AG08396 (cell line): ENCODE measurements around the gene PTPRN2.
"Not testable (repeated sequence)": the region's sequence is repeated elsewhere in the genome, so short reads cannot be mapped to it uniquely, and the experiment has no call there.

Experiments used
- DNase-seq: peaks from one replicate; pipeline ENCODE4 v3.0.0; 2012; ENCODE audit warnings: low spot score, mixed read lengths

The PTPRN2 gene

DNA sequence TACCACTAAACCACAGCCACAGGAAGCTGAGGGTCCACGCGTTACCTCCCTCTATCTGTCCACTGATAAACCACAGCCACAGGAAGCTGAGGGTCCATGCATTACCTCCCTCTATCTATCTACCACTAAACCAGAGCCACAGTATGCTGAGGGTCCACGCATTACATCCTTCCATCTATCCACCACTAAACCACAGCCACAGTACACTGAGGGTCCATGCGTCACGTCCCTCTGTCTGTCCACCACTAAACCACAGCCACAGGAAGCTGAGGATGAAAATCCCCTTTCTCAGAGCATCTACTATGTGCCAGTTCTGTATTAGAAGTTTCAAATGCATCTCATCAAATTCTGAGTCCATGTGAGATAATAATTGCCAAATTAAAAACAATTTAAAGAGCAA is 661.5 kb downstream of the PTPRN2 start:
- no peak for DNase-seq

DNA sequence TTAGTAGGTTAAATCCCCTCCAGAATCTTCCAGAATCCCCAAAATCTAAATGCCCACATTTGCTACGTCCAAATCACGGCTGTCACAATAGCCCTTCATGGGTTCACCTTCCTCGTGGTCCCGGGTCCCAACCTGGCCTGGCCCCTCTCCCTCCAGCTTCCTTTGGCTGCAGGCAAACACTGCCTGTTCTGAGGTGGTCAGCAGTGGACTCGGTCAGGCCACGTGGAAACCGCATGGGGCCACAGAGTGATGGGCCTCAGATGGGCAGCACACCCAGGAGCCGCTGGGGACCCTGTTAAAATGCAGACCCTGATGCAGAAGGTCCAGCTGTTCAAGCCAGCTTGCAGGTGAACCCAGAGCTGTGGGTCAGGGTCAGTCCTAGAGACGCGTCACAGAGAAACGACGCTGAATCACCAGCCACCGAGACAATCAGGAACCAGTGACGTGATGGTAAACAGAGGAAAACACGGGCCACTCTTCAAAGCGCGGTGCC is 662.2 kb downstream of the PTPRN2 start:
- DNase-seq = no peak

DNA sequence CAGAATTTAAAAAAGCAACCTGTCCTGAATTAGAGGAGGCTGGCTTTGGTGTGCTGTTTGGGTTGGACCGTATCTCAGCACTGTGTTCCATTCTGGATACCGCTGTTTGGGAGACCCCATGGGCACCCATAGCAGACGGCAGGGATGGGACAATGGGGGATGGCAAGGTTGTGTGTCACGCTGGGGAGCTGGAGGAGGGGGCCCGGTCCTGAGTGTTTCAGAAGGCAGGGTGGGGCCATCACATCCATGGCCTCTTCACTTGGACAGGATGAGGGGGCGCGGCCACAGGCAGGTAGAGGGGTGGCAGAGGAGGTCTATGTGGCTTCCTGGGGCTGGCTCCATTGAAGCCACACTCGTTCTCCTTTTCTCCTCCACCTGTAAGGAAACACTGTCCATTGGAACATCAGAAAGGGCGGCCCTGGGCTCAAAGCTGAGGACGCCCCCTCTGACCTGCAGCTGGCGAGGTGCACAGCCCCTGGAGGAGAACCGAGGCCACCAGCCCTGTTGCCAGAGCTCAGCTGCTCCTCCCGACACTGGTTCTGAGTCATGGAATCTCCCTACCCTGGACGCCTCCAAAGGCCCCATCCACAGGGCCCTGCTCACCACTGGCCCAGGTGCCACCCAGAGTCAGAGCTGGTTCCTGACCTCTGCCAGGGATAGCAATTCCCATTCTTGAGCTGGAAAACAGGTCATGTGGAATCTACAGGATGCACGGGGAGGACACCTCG is 663.6 kb downstream of the PTPRN2 start:
- DNase-seq = no peak

DNA sequence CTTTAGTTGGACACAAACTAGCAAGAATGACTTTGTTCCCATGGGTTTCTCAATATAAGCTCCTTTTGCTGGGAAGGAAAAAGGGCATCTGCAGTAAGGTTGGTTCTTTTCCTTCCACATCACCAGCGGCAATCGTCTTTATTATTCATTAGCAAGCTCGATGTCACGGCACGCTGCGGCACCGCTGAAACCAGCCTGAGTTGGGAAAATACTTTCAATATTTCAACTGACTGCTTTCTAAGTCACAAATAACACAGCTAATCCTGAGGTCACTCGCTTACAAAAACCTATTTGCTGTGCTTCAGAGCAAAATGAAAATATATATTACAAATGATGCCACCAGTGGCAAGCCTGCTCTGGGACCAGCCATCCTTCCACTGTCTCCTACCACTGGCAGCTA is 665.0 kb downstream of the PTPRN2 start:
- DNase-seq = no peak

DNA sequence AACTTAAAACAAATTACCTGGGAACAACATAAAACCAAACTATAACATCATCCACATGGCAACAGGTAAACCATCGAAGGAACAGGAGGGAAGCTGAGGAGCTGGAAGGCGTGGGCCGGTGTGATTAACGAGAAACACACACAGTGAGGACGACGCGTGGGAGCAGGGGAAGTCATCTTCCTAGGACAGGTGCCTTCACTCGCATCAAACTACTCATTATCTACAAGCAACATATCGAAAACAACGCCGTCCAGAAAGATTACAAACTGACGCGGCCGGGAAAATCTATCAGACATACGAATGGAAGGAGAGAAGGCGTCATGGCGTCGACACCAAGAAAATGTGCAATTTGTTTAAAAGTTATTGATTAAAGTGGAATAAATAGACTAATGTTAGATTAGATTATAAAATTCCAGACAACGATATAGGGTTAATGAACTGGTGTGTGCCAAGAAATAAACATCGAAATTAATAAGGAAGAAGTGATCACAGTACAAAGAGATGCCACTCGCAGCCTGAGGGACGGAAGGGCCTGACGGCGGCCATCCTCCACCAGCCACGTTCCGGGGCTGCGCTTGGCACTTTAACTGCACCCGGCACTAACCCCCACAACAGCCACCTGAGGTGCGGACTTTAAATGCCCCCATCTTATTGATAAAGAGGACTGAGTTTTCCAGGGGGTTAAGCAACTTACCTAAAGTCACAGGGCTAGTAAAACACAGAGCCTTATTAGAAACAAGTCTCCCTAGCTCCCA is 669.1 kb downstream of the PTPRN2 start:
- no peak for DNase-seq

DNA sequence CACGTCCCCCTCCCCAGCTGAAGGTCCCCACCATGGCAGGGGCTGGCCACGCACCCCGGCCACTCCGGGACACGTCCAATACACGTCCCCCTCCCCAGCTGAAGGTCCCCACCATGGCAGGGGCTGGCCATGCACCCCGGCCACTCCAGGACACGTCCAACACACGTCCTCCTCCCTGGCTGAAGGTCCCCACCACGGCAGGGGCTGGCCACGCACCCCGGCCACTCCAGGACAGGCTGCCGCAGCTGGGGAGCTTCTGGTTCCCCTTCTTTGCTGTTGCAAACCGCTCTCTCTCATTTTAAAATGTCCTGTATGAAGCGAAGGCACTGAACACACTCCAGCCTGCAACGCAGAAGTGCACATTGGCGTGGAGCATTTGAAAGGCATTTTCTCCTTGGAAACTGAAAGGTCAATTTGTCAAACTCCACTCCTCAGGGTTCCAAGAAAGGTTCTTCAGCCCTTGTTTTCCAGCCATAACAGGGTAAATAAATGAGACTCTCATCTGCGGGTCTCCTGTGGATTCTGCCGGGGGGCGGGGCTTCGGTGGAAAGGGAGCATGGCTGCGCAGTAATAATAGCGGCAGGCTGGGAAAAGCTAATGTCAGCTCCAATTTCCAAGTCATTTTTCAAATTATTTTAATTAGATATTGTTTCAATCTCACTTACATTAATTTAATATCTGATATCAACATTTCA is 670.5 kb downstream of the PTPRN2 start:
- no peak for DNase-seq

DNA sequence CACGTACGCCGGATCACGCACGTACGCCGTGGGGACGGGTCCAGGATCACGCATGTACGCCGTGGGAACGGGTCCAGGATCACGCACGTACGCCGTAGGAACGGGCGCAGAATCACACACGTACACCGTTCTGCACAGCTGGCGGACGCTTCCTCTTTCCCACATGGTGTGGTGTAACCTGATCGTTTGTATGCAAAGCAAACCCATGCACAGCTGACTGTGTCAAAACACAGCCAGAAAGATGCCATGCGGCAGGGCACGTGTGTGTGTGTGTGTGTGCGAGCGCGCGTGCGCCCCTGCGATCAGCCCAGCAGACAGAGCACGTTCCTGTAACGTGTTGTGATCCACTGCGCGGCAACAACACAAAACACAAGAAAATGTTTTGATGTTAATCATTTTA is 677.2 kb downstream of the PTPRN2 start:
- DNase-seq = no peak

DNA sequence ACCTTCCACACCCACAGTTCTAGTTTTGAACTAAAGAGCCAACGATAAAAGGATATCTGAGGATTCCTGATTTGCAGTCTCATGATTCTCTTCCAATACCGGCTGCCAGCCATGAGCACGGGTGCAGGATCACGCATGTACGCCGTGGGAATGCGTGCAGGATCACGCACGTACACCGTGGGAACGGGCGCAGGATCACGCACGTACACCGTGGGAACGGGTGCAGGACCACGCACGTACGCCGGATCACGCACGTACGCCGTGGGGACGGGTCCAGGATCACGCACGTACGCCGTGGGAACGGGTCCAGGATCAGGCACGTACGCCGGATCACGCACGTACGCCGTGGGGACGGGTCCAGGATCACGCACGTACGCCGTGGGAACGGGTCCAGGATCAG is 677.6 kb downstream of the PTPRN2 start:
- DNase-seq = not testable (repeated sequence)

DNA sequence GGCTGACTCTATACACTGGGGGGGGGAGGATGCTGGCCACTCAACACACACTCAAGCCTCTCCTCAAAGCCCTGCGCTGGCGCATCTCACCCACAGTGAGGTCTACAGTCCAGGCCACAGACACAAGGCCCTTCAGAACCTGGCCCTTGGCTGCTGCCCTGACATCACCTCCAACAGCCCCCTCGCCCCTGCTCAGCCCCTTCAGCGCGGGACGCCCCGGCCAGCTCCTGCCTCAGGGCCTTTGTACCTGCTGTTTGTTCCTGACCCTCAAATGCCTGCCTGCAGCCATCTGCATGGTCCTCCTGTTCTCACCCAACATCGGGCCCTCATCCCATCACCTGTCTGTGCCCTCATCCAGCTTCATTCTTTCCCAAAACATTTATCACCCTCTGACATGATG is 678.3 kb downstream of the PTPRN2 start:
- DNase-seq = no peak

DNA sequence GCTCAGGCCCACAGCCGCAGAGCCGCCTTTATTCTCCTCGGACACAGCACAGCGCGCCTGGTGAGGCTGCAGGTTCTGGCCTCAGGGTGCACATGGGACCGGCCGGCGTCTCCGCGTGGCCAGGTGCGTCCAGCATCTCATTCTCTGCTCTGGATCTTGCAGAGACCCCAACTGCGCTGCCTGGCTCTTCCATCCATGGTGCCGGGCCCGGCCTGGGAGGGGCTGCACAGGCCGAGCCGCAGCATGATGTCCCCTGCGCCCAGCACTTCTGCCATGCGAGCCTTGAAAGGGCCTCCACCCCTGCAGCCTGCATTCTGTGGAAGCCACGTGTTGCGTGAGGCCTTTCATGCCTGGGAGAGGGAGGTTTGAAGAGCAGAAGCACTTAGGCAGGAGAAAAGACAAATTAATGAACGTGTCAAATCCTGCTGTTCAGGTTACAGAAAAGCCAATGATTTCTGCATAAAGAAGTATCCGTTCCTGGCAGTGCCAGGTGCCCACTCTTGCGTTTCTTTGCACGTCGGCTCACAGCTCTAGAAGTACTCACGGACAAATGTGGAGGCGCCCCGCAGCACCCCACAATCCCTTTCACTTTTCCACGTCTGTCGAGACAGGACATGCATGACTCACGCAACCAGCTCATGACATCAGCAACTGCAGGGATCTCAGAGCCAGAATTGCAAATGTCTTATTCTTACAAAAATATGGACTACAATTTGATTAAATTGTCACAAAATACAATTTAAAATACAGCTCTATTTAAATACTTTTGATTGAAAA is 679.4 kb downstream of the PTPRN2 start:
- no peak for DNase-seq

DNA sequence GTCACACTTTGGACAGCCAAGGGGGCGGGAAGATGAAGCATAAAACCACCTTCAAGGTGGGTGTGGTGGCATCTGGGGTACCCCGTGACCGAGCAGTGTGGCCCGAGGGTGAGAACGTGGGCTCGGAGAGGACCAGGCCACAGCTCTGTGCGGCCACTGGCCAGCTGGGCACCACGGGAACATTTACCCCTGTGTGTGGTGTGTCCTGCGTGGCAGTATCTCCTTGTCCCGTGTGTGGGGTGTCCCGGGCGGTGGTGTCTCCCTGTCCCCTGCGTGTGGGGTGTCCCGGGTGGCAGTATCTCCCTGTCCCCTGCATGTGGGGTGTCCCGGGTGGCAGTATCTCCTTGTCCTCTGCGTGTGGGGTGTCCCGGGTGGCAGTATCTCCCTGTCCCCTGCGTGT is 680.5 kb downstream of the PTPRN2 start:
- DNase-seq = no peak

DNA sequence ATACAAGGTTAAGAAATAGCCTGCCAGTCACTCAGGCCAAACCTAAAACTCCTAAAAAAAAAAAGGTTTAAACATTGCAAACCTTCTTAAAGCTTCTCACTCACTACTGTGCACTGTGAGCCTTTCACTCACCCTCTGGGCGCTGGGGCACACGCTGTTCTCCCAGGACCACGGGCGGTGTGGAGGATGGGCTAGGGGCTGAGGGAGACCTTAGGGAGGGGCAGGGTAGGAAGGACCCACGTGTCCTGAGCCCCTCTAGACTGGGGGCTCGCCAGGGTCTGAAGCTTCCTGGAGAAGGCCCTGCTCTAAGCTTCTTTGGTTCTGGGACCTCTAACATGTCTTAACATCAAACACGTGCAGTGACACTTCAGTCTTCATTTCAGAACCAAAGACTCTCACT is 681.0 kb downstream of the PTPRN2 start:
- DNase-seq = no peak

DNA sequence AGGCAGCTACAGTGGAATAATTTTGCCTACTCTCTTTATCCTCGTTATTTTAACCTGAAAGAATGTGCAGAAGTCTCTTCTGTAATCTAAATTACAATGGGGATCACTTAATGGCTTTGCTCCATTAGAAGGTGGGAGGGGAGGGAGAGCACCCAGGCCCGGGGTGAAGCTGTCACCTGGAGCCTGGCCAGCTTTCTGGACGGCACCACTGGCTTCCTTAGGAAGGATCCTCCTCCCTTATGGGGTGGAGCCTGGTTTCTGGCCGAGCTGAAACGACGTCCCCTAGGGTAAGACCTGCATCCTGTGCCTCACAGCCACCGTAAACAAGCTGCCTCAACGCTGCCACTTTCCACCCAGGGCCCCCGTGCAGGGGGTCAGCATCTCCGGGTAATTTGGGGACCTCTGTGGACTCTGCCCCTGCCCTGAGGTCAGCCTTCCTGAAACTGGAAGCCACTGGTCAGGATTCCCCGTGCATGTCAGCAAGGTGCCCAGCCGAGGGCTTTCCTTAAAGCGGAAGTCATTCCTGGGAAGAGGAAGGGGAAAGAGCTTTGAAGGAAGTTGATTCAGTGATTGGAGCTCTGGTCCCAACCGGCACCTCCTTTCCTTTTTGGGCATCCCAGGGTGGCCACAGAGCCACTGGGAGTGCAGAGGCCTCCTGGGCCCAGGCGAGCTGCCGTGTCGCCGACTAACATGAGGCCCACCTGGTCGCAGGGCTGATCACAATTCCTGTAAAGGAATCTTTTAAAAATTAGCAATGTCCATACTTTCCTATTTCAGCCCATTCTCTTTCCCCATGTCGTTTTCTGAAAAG is 681.8 kb downstream of the PTPRN2 start:
- no peak for DNase-seq

DNA sequence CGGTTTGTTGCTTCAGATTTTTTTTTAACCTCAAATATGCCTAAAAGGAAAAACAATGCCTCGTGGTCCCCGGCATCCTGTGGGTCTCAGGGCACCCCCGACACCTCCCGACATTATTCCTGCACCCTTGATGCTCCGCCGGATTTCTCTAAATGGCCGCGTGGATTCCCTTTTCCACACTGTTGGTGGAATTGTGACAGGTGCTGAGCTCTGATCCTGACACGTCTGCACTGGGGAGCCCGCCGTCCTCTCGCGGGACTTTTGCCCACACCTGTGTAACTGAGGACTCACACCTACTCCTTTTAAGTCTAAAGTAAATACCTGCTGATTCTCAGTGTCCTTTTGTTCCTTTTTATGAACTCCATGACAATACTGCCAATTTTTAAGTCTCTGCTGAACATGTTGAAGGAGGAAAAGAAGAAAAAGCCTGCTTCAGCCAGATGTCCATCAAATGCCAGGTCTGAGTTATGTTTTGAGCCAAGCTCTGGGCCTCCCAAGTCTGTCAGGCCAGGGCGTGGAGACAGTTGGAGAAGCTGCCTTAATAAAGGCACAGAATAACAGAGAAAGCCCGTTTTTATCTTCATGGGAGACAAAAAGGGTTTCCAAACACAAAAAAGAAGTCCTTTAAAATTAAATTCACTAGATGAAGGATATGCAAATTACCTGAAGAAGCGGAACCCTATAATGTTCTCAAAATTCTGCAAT is 682.6 kb downstream of the PTPRN2 start:
- no peak for DNase-seq

DNA sequence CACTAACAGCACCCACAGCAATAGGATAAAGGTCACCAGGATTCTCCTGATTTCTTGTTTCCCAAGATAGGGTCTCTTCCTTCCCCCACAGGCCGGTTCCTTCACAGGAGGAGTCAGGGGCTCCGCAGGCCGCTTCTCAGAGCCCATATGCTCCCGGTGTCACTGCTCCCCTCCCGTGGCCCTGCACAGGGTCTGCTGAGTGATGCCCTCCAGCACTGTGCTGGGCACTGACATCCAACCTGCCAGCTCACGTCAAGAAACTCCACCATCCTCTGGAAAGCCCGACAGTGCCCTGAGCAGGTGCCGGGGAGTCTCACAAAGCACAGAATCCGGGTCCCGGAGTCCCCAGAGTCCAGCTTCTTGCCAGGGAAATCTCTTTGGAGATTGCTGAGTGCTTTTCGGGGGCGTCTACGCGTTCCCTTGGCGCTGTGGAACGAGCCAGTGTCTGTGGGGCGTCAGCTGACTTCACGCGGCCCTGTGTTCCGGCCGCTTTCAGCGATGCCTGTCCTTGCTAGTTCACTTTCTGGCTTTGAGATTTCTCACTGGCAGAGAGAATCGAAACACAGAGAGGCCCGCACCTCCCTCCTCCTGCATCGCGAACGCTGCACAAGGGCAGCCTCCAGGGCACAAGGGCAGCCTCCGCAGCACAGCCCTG is 683.3 kb downstream of the PTPRN2 start:
- DNase-seq = no peak

DNA sequence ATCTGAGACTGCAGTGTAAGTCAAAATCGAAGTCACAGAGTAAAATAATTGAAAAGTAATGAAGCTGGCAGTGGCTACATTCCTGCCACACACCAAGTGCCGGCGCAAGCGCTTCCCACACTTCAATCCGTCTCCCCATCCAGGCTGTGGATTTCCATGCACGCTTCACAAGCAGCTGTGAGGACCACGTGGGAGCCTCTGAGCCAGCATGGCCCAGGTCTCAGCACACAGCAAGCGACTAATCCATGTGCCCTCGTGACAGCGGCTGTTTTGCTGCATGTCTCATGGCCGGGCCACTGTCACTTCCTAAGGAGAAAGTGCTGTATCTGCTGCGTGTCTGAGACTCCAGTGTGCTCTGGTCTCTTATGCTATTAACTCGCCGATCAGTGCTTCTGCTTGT is 683.9 kb downstream of the PTPRN2 start:
- no peak for DNase-seq

DNA sequence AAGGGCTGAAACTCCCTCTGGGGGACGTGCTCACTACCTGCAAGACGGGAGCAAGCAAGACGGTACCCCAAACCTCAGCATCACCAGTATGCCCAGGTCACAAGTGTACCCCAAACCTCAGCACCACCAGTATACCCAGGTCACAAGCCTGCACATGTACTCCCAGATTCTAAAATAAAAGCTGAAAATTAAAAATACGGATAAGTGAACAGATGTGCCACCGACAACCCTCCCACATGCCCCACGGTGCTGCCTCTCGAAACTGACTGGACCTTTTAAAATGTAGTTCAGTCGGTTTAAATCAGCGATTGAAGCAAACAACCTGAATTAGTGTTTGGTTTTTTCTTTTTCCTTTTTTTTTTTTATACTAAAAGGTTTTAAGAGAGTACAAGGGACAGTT is 684.3 kb downstream of the PTPRN2 start:
- no peak for DNase-seq

DNA sequence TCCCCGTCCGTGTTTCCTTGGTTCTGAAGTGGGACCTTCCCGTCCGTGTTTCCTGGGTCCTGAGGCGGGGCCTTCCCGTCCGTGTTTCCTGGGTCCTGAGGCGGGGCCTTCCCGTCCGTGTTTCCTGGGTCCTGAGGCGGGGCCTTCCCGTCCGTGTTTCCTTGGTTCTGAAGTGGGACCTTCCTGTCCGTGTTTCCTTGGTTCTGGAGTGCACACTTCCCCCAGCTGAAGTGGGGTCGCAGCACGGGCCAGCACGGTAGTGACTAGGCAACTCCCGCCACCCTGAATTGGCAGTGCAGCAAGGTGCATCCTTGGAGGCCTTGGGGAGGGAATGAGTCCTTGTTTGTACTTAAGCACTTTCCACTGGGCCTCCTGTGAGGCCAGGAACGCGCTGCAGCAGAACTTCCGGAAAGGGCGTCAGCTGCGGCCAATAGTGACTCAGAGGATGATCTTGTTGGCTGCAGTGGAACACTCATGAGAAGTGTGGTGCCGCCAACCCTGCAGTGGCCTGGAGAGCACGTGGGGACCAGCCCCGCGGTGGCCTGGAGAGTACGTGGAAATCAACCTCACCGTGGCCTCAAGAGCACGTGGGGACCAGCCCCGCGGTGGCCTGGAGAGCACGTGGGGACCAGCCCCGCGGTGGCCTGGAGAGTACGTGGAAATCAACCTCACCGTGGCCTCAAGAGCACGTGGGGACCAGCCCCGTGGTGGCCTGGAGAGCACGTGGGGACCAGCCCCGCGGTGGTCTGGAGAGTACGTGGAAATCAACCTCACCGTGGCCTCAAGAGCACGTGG is 685.6 kb downstream of the PTPRN2 start:
- DNase-seq = not testable (repeated sequence)

DNA sequence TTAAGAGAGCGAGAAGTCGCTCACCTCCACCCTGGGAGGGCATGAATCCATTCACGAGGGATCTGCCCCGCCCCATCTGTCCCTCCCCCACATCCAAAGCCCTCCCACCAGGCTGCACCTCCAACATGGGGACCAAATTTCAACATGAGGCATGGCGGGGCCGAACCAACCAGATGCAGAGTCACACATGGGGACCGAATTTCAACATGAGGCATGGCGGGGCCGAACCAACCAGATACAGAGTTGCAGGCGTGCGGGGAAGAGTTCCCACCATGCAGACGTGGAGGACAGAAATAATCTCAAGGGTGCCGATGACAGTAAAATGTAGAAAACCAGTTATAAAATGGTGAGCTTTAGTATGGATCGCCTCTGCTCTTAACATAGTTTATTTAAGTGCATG is 686.5 kb downstream of the PTPRN2 start:
- no peak for DNase-seq
